ENCODE data around the gene RNF38. TPM values are rescaled to one million over a fixed set of nuclear protein-coding genes. Genes with fewer than 3 reads are reported as not detected.
"Not testable (repeated sequence)": the region's sequence is repeated elsewhere in the genome, so short reads cannot be mapped to it uniquely, and the experiment has no call there.

RNF38 gene
- polyA plus RNA-seq, 3 donors from 2014 or later, result 8.3 to 24.1 (median 15.3) TPM

- peaks cover 37 to 52% of the 10 kb centered on the region in 2 donors for H3K4me1 Mint-ChIP-seq
- H3K9me3 Mint-ChIP-seq, result no peaks in the 10 kb centered on the region
- H3K27ac Mint-ChIP-seq, result peak overlapping the region; percentile 97 to 99 (median 98)
Measured at GRCh38 chr9:36400332-36401163, 479 bp upstream of the RNF38 start.

GRCh38 chr9:36398745-36399144 lies 1.3 kb downstream of the RNF38 start:
- H3K27me3 Mint-ChIP-seq (ENCODE audit: low read depth in 3 of 3), result peaks cover 14 to 20% (median 17%) of the 10 kb centered on the region in 3 donors
- peak overlapping the region; percentile 0 to 66 (median 60) for H3K4me3 Mint-ChIP-seq
- H3K9me3 Mint-ChIP-seq, result no peaks in the 10 kb centered on the region
- H3K4me1 Mint-ChIP-seq, result peaks cover 44 to 68% of the 10 kb centered on the region in 2 donors
- DNase-seq, result no peak
- H3K36me3 Mint-ChIP-seq, result no peaks in the 10 kb centered on the region
- H3K27ac Mint-ChIP-seq, result peak overlapping the region; percentile 42 to 98 (median 78)

More at GRCh38 chr9:36400332-36401163, 479 bp upstream of the RNF38 start:
- peak; percentile 87 to 92 (median 91) for DNase-seq
- Mint-ChIP-seq H3K27me3 (ENCODE audit: low read depth in 3 of 3) (peaks cover 14 to 20% (median 17%) of the 10 kb centered on the region in 3 donors), H3K36me3 (no peaks in the 10 kb centered on the region), H3K4me3 (peak overlapping the region; percentile 92 to 98 (median 95))

- Mint-ChIP-seq H3K4me1 (peaks cover 58 to 85% of the 10 kb centered on the region in 2 donors), H3K36me3 (no peaks in the 10 kb centered on the region), H3K27me3 (ENCODE audit: low read depth in 3 of 3) (peaks cover 14 to 18% (median 17%) of the 10 kb centered on the region in 3 donors), H3K27ac (no peak overlapping the region), H3K9me3 (no peaks in the 10 kb centered on the region), H3K4me3 (no peak overlapping the region)
- DNase-seq, result no peak
Measured at GRCh38 chr9:36396985-36397384, 3.1 kb downstream of the RNF38 start.

DNA sequence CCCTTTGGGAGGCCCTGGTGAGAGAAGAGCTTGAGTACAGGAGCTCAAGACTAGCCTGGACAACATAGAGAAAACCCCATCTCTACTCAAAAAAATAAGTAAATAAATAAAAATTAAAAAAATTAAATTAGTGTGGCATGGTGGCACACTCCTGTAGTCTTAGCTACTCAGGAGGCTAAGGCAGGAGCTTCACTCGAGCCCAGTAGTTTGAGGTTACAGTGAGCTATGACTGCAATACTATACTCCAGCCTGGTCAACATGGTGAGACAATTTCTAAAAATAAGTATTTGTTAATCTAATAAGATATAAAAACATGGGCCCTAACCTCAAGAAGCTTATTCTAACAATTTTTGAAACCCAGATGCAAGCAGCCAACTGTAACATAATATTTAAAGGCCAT lies 7.6 kb downstream of the RNF38 start:
- Mint-ChIP-seq H3K9me3 (no peaks in the 10 kb centered on the region), H3K36me3 (peaks cover 0 to 7% (median 3%) of the 10 kb centered on the region in 3 donors), H3K4me3 (no peak overlapping the region), H3K27ac (peak overlapping the region in 2 of 6 donors; percentile 23 to 65), H3K4me1 (peaks cover 59 to 91% of the 10 kb centered on the region in 2 donors), H3K27me3 (ENCODE audit: low read depth in 3 of 3) (peaks cover 0 to 2% (median 0%) of the 10 kb centered on the region in 3 donors)
- no peak for DNase-seq

DNA sequence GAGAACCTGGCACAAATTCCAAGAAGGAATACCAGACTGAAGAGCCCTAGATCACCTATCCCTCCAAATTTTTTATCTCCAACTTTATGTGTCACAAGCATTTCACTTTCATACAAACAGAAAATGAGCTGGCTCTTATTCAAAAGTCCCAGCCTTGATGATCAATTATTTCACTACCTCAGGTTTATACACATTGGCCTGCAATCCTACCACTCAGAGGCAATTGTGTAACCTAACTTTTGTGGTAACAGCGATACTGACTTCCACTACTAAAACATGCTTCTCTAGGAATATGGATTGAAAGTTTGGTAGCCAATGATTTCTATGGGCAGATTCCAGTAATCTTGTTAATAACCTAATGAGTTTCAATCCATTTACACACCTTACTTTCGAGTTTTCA lies 10.5 kb downstream of the RNF38 start:
- H3K36me3 Mint-ChIP-seq, result peaks cover 0 to 7% (median 3%) of the 10 kb centered on the region in 3 donors
- peak overlapping the region; percentile 15 to 84 (median 59) for H3K27ac Mint-ChIP-seq
- no peak for DNase-seq
- H3K9me3 Mint-ChIP-seq, result no peaks in the 10 kb centered on the region
- H3K4me1 Mint-ChIP-seq, result peaks cover 61 to 91% of the 10 kb centered on the region in 2 donors
- no peak overlapping the region for H3K4me3 Mint-ChIP-seq
- H3K27me3 Mint-ChIP-seq (ENCODE audit: low read depth in 3 of 3), result peaks cover 0 to 2% (median 2%) of the 10 kb centered on the region in 3 donors

GRCh38 chr9:36386396-36386965 lies 13.6 kb downstream of the RNF38 start:
- Mint-ChIP-seq H3K27ac (peak overlapping the region in 3 of 6 donors; percentile 24 to 43 (median 39)), H3K4me1 (peaks cover 71 to 95% of the 10 kb centered on the region in 2 donors)
- not testable (repeated sequence) for H3K36me3 Mint-ChIP-seq; H3K9me3 Mint-ChIP-seq; DNase-seq; H3K27me3 Mint-ChIP-seq (ENCODE audit: low read depth in 3 of 3); H3K4me3 Mint-ChIP-seq

DNA sequence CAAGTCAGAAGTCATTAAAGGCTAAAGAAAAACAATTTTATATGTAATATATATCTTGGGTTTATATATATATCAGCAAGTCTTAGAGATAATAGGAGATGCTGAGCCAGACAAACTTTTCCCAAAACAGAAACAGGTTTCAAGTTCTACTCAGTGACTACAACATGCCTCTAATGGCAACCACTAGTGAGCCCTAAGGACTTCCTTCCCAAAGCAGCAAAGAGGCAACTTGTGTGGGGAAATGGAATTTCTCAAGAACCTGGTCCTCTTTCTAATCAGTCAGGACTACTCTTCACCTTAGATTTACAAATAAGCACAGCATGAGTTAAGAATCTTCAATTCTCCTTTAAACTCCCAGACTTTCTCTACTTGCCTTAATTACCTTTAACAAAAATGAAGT lies 17.6 kb downstream of the RNF38 start:
- H3K4me3 Mint-ChIP-seq, result peak overlapping the region; percentile 76 to 84 (median 82)
- H3K9me3 Mint-ChIP-seq, result no peaks in the 10 kb centered on the region
- H3K4me1 Mint-ChIP-seq, result peaks cover 57 to 84% of the 10 kb centered on the region in 2 donors
- DNase-seq, result no peak
- H3K36me3 Mint-ChIP-seq, result peaks cover 3% of the 10 kb centered on the region in 3 donors
- H3K27me3 Mint-ChIP-seq (ENCODE audit: low read depth in 3 of 3), result peaks cover 0 to 7% (median 0%) of the 10 kb centered on the region in 3 donors
- peak overlapping the region; percentile 82 to 94 (median 92) for H3K27ac Mint-ChIP-seq

GRCh38 chr9:36364577-36364976 lies 35.5 kb downstream of the RNF38 start:
- no peak for DNase-seq
- Mint-ChIP-seq H3K27ac (no peak overlapping the region), H3K9me3 (no peaks in the 10 kb centered on the region), H3K4me1 (peaks cover 3 to 8% of the 10 kb centered on the region in 2 donors), H3K4me3 (no peak overlapping the region), H3K36me3 (peaks cover 0 to 23% (median 21%) of the 10 kb centered on the region in 3 donors), H3K27me3 (ENCODE audit: low read depth in 3 of 3) (peaks cover 0 to 2% (median 2%) of the 10 kb centered on the region in 3 donors)

GRCh38 chr9:36363448-36363847 lies 36.6 kb downstream of the RNF38 start:
- no peak overlapping the region for H3K4me3 Mint-ChIP-seq
- DNase-seq, result no peak
- peaks cover 8% of the 10 kb centered on the region in 2 donors for H3K4me1 Mint-ChIP-seq
- H3K27me3 Mint-ChIP-seq (ENCODE audit: low read depth in 3 of 3), result peaks cover 0 to 2% (median 2%) of the 10 kb centered on the region in 3 donors
- no peaks in the 10 kb centered on the region for H3K9me3 Mint-ChIP-seq
- H3K27ac Mint-ChIP-seq, result no peak overlapping the region
- peaks cover 0 to 16% (median 9%) of the 10 kb centered on the region in 3 donors for H3K36me3 Mint-ChIP-seq

DNA sequence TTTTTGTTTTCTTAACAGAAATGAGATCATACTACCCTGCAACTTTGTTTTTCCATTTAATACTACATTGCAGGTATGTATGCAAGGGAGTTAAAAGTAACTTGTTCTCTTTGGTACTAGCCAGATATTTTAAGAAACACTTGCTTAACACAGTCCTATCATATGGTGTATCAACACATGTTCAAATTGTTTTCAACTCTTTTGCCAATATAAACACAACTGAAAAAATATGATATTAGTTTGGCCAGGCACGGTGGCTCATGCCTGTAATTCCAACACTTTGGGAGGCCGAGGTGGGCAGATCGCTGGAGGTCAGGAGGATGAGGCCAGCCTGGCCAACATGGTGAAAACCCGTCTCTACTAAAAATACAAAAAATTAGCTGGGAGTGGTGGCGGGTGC lies 41.6 kb downstream of the RNF38 start:
- H3K9me3 Mint-ChIP-seq, result no peaks in the 10 kb centered on the region
- H3K36me3 Mint-ChIP-seq, result peaks cover 0 to 11% (median 10%) of the 10 kb centered on the region in 3 donors
- H3K4me3 Mint-ChIP-seq, result no peak overlapping the region
- no peak for DNase-seq
- H3K27ac Mint-ChIP-seq, result peak overlapping the region in 2 of 6 donors; percentile 15 to 16
- H3K27me3 Mint-ChIP-seq (ENCODE audit: low read depth in 3 of 3), result peaks cover 0 to 2% (median 2%) of the 10 kb centered on the region in 3 donors
- peaks cover 9 to 18% of the 10 kb centered on the region in 2 donors for H3K4me1 Mint-ChIP-seq

GRCh38 chr9:36357639-36358038 lies 42.4 kb downstream of the RNF38 start:
- H3K27ac Mint-ChIP-seq, result peak overlapping the region in 1 of 6 donors; percentile 57
- no peak overlapping the region for H3K4me3 Mint-ChIP-seq
- peaks cover 2 to 26% of the 10 kb centered on the region in 2 donors for H3K4me1 Mint-ChIP-seq
- H3K9me3 Mint-ChIP-seq, result no peaks in the 10 kb centered on the region
- no peak for DNase-seq
- H3K36me3 Mint-ChIP-seq, result peaks cover 0 to 12% (median 5%) of the 10 kb centered on the region in 3 donors
- H3K27me3 Mint-ChIP-seq (ENCODE audit: low read depth in 3 of 3), result peaks cover 0 to 1% (median 0%) of the 10 kb centered on the region in 3 donors

- H3K4me1 Mint-ChIP-seq, result peaks cover 2 to 7% of the 10 kb centered on the region in 2 donors
- no peak overlapping the region for H3K4me3 Mint-ChIP-seq
- H3K36me3 Mint-ChIP-seq, result peaks cover 26 to 47% (median 32%) of the 10 kb centered on the region in 3 donors
- peak overlapping the region in 3 of 6 donors; percentile 53 to 73 (median 55) for H3K27ac Mint-ChIP-seq
- H3K9me3 Mint-ChIP-seq, result no peaks in the 10 kb centered on the region
- H3K27me3 Mint-ChIP-seq (ENCODE audit: low read depth in 3 of 3), result peaks cover 0 to 3% (median 0%) of the 10 kb centered on the region in 3 donors
- no peak for DNase-seq
Measured at GRCh38 chr9:36346569-36346968, 53.5 kb downstream of the RNF38 start.

DNA sequence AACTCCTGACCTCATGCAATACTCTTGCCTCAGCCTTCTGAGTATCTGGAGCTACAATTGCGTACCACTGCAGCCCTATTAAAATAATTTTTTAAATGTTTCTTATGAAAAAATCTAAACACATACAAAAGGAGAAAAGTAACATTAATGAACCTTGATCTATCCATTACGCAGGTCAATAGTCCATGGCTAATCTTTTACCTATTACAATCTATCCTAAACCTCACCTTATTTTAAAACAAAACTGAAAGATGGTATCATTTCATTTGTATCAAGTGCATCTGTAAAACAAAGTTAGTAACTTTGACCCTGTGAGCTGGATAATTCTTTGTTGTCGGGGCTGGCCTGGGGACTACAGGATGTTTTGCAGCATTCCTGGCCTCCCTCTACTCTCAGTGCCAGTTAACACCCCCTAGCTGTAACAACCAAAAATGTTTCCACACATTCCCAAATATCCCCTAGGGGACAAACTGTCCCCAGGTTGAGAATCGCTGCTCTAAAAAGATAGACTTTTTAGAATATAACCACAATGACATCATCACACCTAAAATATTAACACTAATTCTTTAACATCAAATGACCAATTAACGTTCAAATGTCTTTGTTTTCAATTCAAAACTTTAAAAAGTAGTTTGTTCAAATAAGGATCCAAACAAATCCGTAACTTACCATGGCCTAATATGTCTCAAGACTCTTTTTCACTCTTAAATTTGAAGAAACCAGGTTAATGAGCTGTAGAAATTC lies 54.8 kb downstream of the RNF38 start:
- H3K27me3 Mint-ChIP-seq (ENCODE audit: low read depth in 3 of 3), result peaks cover 0 to 3% (median 0%) of the 10 kb centered on the region in 3 donors
- peaks cover 30 to 47% (median 35%) of the 10 kb centered on the region in 3 donors for H3K36me3 Mint-ChIP-seq
- no peak overlapping the region for H3K27ac Mint-ChIP-seq
- no peaks in the 10 kb centered on the region for H3K9me3 Mint-ChIP-seq
- DNase-seq, result no peak
- no peak overlapping the region for H3K4me3 Mint-ChIP-seq
- peaks cover 2 to 7% of the 10 kb centered on the region in 2 donors for H3K4me1 Mint-ChIP-seq

Data from immature natural killer cell (primary cell).